Tibial nerve (tissue), 4 donors: ENCODE measurements around the gene MYOG.

Experiments used
- CTCF ChIP-seq, 5 experiments: fragments of 200-600 bp in 3 of 5; fragments of 450-650 bp in 2 of 5; sonication (generic) in 3 of 5; IDR thresholded peaks; one replicate each; pipeline ENCODE4 v1.5.1; 2016 to 2019; ENCODE audit warnings: antibody characterized with exemption in 5 of 5, mild to moderate bottlenecking in 3 of 5, moderate library complexity in 2 of 5
- EP300 ChIP-seq, 2 donors: sonication (generic); formaldehyde crosslinking; IDR thresholded peaks; one replicate each; pipeline ENCODE4 v1.6.1; 2017; ENCODE audit warnings: antibody characterized with exemption in 2 of 2, mild to moderate bottlenecking in 1 of 2

- TF ChIP-seq CTCF (IDR thresholded peaks at IDR 0.05) (no peak), EP300 (IDR thresholded peaks at IDR 0.05) (no peak)
Measured at GRCh38 chr1:203133970-203134725, 48.3 kb upstream of the MYOG start.
